Uterus (tissue), 2 donors: ENCODE results near the gene SACS.

Experiments
- POLR2A ChIP-seq, 2 donors: fragments of 450-650 bp; IDR thresholded peaks; one replicate each; pipeline ENCODE4 v1.6.1; 2016; ENCODE audit warnings: antibody characterized with exemption in 2 of 2, mild to moderate bottlenecking in 1 of 2, moderate library complexity in 1 of 2
- TF ChIP-seq, protein P1 (sequence below), 4 experiments: fragments of 200-600 bp in 2 of 4; fragments of 450-650 bp in 2 of 4; sonication (generic) in 2 of 4; IDR thresholded peaks; one replicate each; pipeline ENCODE4 v1.5.1; 2016 to 2019; ENCODE audit warnings: antibody characterized with exemption in 4 of 4, mild to moderate bottlenecking in 2 of 4, moderate library complexity in 1 of 4

DNA sequence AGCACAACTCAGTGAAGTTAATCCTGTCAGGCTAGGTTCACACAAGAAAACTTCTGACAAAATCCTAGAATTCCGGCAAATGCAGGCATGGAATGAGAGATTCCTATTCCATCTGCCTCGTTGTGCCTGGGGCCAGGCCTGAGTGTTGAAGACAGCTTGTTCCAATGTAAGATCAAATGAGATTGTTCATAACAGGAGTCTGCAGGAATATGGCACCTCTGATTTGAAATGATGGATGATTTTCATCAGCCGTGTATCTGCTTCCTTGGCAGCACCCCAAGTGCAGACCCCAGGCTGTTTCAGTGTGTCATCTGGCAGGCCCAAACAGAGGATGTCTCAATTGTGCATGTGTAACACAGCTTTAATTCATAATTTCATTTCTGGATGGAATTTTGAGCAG is 35.3 kb upstream of the SACS start:
- no peak for TF ChIP-seq POLR2A (IDR thresholded peaks at IDR 0.05)
- TF ChIP-seq, protein P1, sequence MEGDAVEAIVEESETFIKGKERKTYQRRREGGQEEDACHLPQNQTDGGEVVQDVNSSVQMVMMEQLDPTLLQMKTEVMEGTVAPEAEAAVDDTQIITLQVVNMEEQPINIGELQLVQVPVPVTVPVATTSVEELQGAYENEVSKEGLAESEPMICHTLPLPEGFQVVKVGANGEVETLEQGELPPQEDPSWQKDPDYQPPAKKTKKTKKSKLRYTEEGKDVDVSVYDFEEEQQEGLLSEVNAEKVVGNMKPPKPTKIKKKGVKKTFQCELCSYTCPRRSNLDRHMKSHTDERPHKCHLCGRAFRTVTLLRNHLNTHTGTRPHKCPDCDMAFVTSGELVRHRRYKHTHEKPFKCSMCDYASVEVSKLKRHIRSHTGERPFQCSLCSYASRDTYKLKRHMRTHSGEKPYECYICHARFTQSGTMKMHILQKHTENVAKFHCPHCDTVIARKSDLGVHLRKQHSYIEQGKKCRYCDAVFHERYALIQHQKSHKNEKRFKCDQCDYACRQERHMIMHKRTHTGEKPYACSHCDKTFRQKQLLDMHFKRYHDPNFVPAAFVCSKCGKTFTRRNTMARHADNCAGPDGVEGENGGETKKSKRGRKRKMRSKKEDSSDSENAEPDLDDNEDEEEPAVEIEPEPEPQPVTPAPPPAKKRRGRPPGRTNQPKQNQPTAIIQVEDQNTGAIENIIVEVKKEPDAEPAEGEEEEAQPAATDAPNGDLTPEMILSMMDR (IDR thresholded peaks at IDR 0.05), result no peak
